KMS-11 (cell line): ENCODE results near the gene CIB4.

Source experiments
- H2AFZ ChIP-seq: fragments of 200-600 bp; sonication (generic); 2 replicates; pipeline ENCODE4 v1.6.1; 2016; ENCODE audit warnings: antibody characterized with exemption, mixed run types, low read depth
- H3K27ac ChIP-seq: fragments of 200-600 bp; sonication (generic); 2 replicates; pipeline ENCODE4 v1.6.1; 2016; ENCODE audit warnings: mild to moderate bottlenecking, mixed run types
- H3K27me3 ChIP-seq: fragments of 200-600 bp; sonication (generic); 2 replicates; pipeline ENCODE4 v1.6.1; 2017; ENCODE audit warnings: mild to moderate bottlenecking, low read depth, mixed run types, moderate library complexity; ENCODE audit not compliant: insufficient read depth
- H3K36me3 ChIP-seq: fragments of 200-600 bp; sonication (generic); 2 replicates; pipeline ENCODE4 v1.6.1; 2017; ENCODE audit warnings: mild to moderate bottlenecking, mixed run types; ENCODE audit not compliant: insufficient read depth
- H3K4me1 ChIP-seq: fragments of 200-600 bp; sonication (generic); 2 replicates; pipeline ENCODE4 v1.6.1; 2016; ENCODE audit warnings: mild to moderate bottlenecking, low read depth, mixed run types; ENCODE audit not compliant: poor library complexity, severe bottlenecking
- H3K4me2 ChIP-seq: fragments of 200-600 bp; sonication (generic); 2 replicates; pipeline ENCODE4 v1.7.0; 2016; ENCODE audit warnings: mild to moderate bottlenecking, mixed run types
- H3K4me3 ChIP-seq: fragments of 200-600 bp; sonication (generic); IDR thresholded peaks from 2 replicates; pipeline ENCODE4 v1.6.1; 2017; ENCODE audit warnings: low read depth, low read length, mixed read lengths; ENCODE audit not compliant: insufficient read depth
- H3K79me2 ChIP-seq: fragments of 200-600 bp; sonication (generic); 2 replicates; pipeline ENCODE4 v1.6.1; 2016; ENCODE audit warnings: low read depth, mixed run types; ENCODE audit not compliant: insufficient read depth
- H3K9ac ChIP-seq: fragments of 200-600 bp; sonication (generic); 2 replicates; pipeline ENCODE4 v1.6.1; 2016; ENCODE audit warnings: mild to moderate bottlenecking, mixed run types
- H4K20me1 ChIP-seq: fragments of 200-600 bp; sonication (generic); 2 replicates; pipeline ENCODE4 v1.6.1; 2016; ENCODE audit warnings: mild to moderate bottlenecking, mixed run types; ENCODE audit not compliant: insufficient read depth
- TF ChIP-seq, protein P1 (sequence below): fragments of 200-600 bp; sonication (generic); conservative IDR thresholded peaks from 2 replicates; pipeline ENCODE4 v1.6.1; 2017; ENCODE audit warnings: low read depth, mild to moderate bottlenecking, antibody characterized with exemption, low read length, moderate library complexity, mixed read lengths

Gene CIB4

GRCh38 chr2:26535663-26536275, 105.4 kb downstream of the CIB4 start:
- H2AFZ ChIP-seq = no peak overlapping the region
- H4K20me1 ChIP-seq = no peaks in the 10 kb centered on the region
- no peak overlapping the region for H3K9ac ChIP-seq
- peaks cover 20% of the 10 kb centered on the region; the same call in 1 of the 2 replicates for H3K27me3 ChIP-seq
- no peaks in the 10 kb centered on the region for H3K36me3 ChIP-seq
- H3K4me1 ChIP-seq = no peaks in the 10 kb centered on the region
- no peak overlapping the region for H3K4me3 ChIP-seq
- no peak overlapping the region for H3K4me2 ChIP-seq
- H3K27ac ChIP-seq = no peak overlapping the region
- no peaks in the 10 kb centered on the region for H3K79me2 ChIP-seq
- TF ChIP-seq, protein P1, sequence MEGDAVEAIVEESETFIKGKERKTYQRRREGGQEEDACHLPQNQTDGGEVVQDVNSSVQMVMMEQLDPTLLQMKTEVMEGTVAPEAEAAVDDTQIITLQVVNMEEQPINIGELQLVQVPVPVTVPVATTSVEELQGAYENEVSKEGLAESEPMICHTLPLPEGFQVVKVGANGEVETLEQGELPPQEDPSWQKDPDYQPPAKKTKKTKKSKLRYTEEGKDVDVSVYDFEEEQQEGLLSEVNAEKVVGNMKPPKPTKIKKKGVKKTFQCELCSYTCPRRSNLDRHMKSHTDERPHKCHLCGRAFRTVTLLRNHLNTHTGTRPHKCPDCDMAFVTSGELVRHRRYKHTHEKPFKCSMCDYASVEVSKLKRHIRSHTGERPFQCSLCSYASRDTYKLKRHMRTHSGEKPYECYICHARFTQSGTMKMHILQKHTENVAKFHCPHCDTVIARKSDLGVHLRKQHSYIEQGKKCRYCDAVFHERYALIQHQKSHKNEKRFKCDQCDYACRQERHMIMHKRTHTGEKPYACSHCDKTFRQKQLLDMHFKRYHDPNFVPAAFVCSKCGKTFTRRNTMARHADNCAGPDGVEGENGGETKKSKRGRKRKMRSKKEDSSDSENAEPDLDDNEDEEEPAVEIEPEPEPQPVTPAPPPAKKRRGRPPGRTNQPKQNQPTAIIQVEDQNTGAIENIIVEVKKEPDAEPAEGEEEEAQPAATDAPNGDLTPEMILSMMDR = no peak

GRCh38 chr2:26534865-26535662, 106.1 kb downstream of the CIB4 start:
- Histone ChIP-seq H3K4me2 (no peak overlapping the region), H3K9ac (no peak overlapping the region), H3K27ac (no peak overlapping the region), H3K4me1 (no peaks in the 10 kb centered on the region), H3K79me2 (no peaks in the 10 kb centered on the region), H3K27me3 (peaks cover 23% of the 10 kb centered on the region; the same call in 1 of the 2 replicates), H3K4me3 (no peak overlapping the region), H4K20me1 (no peaks in the 10 kb centered on the region), H2AFZ (no peak overlapping the region), H3K36me3 (no peaks in the 10 kb centered on the region)
- TF ChIP-seq, protein P1 = no peak

GRCh38 chr2:26534098-26534864, 106.9 kb downstream of the CIB4 start:
- no peaks in the 10 kb centered on the region for H3K4me1 ChIP-seq
- no peaks in the 10 kb centered on the region for H3K36me3 ChIP-seq
- TF ChIP-seq, protein P1 = no peak
- H3K79me2 ChIP-seq = no peaks in the 10 kb centered on the region
- H2AFZ ChIP-seq = no peak overlapping the region
- H3K27me3 ChIP-seq = peaks cover 29% of the 10 kb centered on the region; the same call in 1 of the 2 replicates
- no peaks in the 10 kb centered on the region for H4K20me1 ChIP-seq
- no peak overlapping the region for H3K27ac ChIP-seq
- H3K4me2 ChIP-seq = no peak overlapping the region
- no peak overlapping the region for H3K9ac ChIP-seq
- no peak overlapping the region for H3K4me3 ChIP-seq

GRCh38 chr2:26533661-26534060, 107.5 kb downstream of the CIB4 start:
- Histone ChIP-seq H3K9ac (no peak overlapping the region), H3K4me2 (no peak overlapping the region), H2AFZ (no peak overlapping the region), H3K4me3 (no peak overlapping the region), H4K20me1 (no peaks in the 10 kb centered on the region), H3K4me1 (no peaks in the 10 kb centered on the region), H3K36me3 (no peaks in the 10 kb centered on the region), H3K27me3 (peaks cover 28% of the 10 kb centered on the region), H3K79me2 (no peaks in the 10 kb centered on the region), H3K27ac (no peak overlapping the region)
- TF ChIP-seq, protein P1 = no peak
